Stomach (tissue), 4 donors: ENCODE results near the gene RIMBP2.

Experiments used
- POLR2A ChIP-seq, 4 donors: fragments of 450-650 bp; IDR thresholded peaks; one replicate each; pipeline ENCODE4 v1.6.1; 2016; ENCODE audit warnings: antibody characterized with exemption in 4 of 4, control low read depth in 2 of 4, mild to moderate bottlenecking in 1 of 4, moderate library complexity in 1 of 4
- POLR2AphosphoS5 ChIP-seq, 3 donors: sonication (generic); formaldehyde crosslinking; IDR thresholded peaks; one replicate each; pipeline ENCODE4 v1.6.1; 2016; ENCODE audit warnings: antibody characterized with exemption in 3 of 3
- TF ChIP-seq, protein P1 (sequence below), 7 experiments: fragments of 450-650 bp in 4 of 7; fragments of 200-600 bp in 3 of 7; sonication (generic) in 3 of 7; IDR thresholded peaks; one replicate each; pipeline ENCODE4 v1.5.1; 2016 to 2019; ENCODE audit warnings: antibody characterized with exemption in 7 of 7, control low read depth in 2 of 7, mild to moderate bottlenecking in 1 of 7

DNA sequence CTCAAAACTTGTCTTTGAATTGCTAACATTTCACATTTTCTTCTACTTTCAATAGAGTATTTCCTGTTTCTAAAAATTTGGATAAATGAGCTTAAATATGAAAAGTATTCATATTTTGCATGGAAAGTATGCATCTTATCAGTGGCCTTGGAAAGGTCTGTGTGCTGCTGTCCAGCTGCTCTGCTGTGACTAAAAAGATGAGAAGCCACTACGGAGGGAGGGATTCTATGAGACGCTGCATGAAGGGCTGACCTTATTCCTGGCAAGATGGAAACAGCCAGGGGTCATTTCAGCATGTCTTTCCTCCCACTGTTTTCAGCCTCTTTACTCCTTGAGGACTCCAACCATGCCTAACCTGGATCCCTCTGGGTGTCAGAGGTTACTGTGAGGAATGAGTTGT, 365.4 kb downstream of the RIMBP2 start:
- TF ChIP-seq, protein P1, sequence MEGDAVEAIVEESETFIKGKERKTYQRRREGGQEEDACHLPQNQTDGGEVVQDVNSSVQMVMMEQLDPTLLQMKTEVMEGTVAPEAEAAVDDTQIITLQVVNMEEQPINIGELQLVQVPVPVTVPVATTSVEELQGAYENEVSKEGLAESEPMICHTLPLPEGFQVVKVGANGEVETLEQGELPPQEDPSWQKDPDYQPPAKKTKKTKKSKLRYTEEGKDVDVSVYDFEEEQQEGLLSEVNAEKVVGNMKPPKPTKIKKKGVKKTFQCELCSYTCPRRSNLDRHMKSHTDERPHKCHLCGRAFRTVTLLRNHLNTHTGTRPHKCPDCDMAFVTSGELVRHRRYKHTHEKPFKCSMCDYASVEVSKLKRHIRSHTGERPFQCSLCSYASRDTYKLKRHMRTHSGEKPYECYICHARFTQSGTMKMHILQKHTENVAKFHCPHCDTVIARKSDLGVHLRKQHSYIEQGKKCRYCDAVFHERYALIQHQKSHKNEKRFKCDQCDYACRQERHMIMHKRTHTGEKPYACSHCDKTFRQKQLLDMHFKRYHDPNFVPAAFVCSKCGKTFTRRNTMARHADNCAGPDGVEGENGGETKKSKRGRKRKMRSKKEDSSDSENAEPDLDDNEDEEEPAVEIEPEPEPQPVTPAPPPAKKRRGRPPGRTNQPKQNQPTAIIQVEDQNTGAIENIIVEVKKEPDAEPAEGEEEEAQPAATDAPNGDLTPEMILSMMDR (IDR thresholded peaks at IDR 0.05) = no peak
- TF ChIP-seq POLR2AphosphoS5 (IDR thresholded peaks at IDR 0.05) (no peak), POLR2A (IDR thresholded peaks at IDR 0.05) (no peak)
